ENCODE data around the gene CDC25C.

CDC25C gene

DNA sequence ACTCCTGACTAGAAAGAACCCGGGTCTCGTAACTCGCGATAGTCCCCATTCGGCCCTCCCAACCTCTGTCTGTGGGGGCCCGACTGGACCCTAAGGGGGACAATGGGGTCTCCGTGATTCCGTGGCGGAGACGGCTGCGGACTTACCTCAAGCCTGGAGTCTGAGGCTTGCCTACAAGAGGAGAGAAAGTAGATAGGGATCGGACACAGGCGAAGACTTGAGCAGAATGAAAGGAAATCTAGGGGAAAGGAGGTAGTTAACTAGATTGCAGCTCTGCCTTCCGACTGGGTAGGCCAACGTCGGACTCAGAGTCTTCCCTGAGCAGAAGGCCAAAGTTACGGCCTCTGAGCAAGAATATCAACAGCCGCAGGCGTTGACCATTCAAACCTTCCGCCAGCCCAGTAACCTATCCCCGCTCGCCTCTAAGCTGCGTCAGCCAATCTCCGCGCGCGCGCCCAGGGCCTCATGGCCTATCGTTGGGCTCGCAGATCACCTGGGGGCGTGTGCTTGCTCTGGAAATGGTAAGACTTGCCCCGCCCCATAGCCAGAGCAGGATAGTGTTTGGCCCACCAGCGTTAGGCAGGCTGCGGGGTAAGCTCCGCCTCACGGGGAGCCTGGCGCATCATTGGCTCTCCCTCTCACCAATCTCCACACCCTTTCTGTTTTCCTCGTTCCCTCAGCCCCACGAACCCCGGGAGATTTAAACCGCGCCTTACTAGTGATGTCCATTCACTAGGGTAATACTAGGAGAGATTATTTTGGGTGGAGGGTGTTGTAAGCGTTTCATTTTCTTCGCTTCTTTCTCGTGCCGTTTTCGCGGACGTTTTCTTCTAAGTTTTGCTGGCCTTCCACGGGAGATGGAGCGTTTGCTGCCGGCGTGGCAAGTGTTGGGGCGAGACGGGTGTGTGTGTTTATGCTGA is at the start of gene CDC25C:
Gene CDC25C (minus strand): TSS at position 356 of the 920 bp plus-strand sequence. CDS start 624 bp downstream, outside the sequence.
- H3K4me3 ChIP-seq (ENCODE audit: low read depth, low read length), result peak within 1 kb of the TSS; percentile 76
- peak; percentile 100 for DNase-seq (ENCODE audit: low read depth)
- TF ChIP-seq, protein P1, sequence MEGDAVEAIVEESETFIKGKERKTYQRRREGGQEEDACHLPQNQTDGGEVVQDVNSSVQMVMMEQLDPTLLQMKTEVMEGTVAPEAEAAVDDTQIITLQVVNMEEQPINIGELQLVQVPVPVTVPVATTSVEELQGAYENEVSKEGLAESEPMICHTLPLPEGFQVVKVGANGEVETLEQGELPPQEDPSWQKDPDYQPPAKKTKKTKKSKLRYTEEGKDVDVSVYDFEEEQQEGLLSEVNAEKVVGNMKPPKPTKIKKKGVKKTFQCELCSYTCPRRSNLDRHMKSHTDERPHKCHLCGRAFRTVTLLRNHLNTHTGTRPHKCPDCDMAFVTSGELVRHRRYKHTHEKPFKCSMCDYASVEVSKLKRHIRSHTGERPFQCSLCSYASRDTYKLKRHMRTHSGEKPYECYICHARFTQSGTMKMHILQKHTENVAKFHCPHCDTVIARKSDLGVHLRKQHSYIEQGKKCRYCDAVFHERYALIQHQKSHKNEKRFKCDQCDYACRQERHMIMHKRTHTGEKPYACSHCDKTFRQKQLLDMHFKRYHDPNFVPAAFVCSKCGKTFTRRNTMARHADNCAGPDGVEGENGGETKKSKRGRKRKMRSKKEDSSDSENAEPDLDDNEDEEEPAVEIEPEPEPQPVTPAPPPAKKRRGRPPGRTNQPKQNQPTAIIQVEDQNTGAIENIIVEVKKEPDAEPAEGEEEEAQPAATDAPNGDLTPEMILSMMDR (conservative IDR thresholded peaks at IDR 0.05; ENCODE audit: low read depth, low read length), result no peak

DNA sequence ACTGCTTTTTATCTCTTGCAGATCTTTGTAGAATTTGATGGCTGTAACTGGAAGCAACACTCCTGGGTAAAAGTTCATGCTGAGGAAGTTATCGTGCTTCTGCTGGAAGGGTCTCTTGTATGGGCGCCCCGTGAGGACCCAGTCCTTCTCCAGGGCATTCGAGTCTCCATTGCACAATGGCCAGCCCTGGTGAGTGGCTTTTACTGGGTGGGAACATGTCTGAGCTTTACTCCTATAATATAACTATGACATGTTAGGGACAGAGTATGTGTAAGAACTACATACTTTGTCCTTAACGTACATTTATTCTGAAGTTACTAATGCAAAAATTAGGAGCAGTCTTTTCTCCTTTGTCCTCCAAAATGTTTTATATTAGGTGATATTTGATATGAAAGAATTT is 41.0 kb upstream of the CDC25C start:
- no peak for DNase-seq (ENCODE audit: low read depth)
- TF ChIP-seq, protein P1 (conservative IDR thresholded peaks at IDR 0.05; ENCODE audit: low read depth, low read length), result no peak
- no peak overlapping the region for H3K4me3 ChIP-seq (ENCODE audit: low read depth, low read length)

DNA sequence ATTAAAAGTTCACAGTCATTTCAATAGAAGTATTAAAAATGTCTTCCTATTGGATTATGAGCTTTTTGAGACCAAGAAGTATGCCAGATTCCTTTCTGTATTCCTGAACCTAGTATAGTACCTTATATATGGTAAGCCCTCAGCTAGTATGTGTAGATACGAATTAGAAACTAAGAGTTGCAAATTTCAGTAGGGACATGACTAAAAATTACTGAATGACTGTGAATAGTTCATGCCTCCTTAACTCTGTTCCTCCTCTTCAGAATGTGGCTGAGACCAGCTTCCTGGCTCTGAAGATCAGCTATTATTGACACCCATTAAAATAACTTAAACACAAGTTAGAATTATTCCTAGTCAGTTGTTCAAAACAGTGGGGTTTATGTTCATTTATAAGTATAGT is 40.6 kb upstream of the CDC25C start:
- H3K4me3 ChIP-seq (ENCODE audit: low read depth, low read length), result no peak overlapping the region
- no peak for DNase-seq (ENCODE audit: low read depth)
- TF ChIP-seq, protein P1 (conservative IDR thresholded peaks at IDR 0.05; ENCODE audit: low read depth, low read length), result no peak

DNA sequence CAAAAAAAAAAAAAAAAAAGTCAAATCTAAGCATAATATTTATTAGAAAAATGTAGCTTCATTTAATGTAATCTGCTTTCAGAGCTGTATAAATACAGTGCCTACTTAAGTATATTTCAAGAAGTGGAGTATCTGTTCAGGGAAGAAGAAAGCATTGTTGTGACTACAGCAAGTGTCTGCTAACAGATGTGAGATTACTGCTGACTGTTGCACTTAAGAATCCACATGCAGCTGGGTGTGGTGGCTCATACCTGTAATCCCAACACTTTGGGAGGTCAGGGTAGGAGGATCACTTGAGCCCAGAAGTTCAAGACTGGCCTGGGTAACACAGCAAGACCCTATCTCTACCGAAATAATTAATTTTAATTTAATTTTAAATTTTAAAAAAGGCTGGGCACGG is 39.9 kb upstream of the CDC25C start:
- TF ChIP-seq, protein P1 (conservative IDR thresholded peaks at IDR 0.05; ENCODE audit: low read depth, low read length), result no peak
- no peak overlapping the region for H3K4me3 ChIP-seq (ENCODE audit: low read depth, low read length)
- no peak for DNase-seq (ENCODE audit: low read depth)

DNA sequence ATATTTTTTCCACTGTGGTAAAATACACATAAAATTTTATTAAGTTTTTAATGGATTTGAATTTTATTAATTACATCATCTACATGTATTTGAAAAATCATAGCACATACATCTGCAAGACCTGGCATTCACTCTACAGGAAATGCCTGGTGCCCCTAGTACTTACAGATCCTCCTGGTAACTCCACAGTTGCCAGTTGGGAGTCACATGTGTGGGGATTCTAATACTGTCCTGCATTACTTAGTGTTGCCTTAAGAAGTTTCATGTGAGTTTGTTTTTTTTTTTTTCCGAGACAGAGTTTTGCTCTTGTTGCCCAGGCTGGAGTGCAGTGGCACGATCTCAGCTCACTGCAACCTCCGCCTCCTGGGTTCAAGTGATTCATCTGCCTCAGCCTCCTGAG is 38.9 kb upstream of the CDC25C start:
- DNase-seq (ENCODE audit: low read depth), result peak; percentile 52
- TF ChIP-seq, protein P1 (conservative IDR thresholded peaks at IDR 0.05; ENCODE audit: low read depth, low read length), result no peak
- no peak overlapping the region for H3K4me3 ChIP-seq (ENCODE audit: low read depth, low read length)

DNA sequence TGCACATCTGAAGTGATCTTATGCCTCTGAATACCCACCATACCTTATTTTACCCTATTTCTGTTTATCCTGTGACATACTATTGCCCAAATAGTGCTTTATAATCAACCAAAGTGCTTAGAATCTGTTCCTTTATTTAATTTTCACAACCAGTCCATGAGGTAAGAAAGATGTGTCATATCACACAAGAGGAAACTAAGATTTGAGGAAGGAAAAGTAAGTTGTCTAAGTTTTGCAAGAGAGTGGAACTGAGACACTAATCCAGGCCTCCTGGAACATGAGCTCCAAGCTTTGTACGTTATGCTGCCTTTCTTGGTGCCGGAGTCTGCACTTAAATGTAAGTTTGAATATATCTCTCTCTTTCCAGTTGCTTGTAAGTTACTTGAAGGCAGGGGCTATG is 38.1 kb upstream of the CDC25C start:
- H3K4me3 ChIP-seq (ENCODE audit: low read depth, low read length), result no peak overlapping the region
- TF ChIP-seq, protein P1 (conservative IDR thresholded peaks at IDR 0.05; ENCODE audit: low read depth, low read length), result no peak
- peak; percentile 11 for DNase-seq (ENCODE audit: low read depth)

DNA sequence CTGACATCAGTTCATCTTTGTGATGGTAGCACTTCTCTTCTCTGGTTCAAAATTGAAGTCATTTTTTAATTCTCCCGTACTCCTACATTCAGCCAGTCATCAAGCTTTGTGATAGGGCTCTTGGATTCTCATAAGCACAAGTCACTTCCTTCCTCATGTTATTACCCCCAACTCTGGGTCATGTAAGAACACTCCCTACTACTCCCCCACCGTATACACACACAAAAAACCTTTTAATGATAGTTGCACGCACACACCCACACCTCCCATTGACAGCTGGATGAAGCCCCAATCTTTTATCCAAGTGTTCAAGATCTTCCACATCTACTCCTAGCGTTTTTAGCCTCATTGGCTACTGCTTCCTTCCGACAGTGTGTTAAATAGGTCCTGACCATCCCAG is 37.7 kb upstream of the CDC25C start:
- DNase-seq (ENCODE audit: low read depth), result no peak
- TF ChIP-seq, protein P1 (conservative IDR thresholded peaks at IDR 0.05; ENCODE audit: low read depth, low read length), result no peak
- H3K4me3 ChIP-seq (ENCODE audit: low read depth, low read length), result no peak overlapping the region
